ENCODE data around the gene CCDC136.

CCDC136 gene

GRCh38 chr7:128844777-128845311, 53.1 kb downstream of the CCDC136 start:
- DNase-seq (ENCODE audit: low spot score), result no peak

- DNase-seq (ENCODE audit: low spot score), result no peak
Measured at GRCh38 chr7:128845475-128845874, 53.7 kb downstream of the CCDC136 start.

- DNase-seq (ENCODE audit: low spot score), result no peak
Measured at GRCh38 chr7:128845987-128846386, 54.2 kb downstream of the CCDC136 start.

- no peak for DNase-seq (ENCODE audit: low spot score)
Measured at GRCh38 chr7:128846781-128847444, 55.1 kb downstream of the CCDC136 start.

GRCh38 chr7:128847721-128848211, 56.0 kb downstream of the CCDC136 start:
- DNase-seq (ENCODE audit: low spot score), result no peak

- DNase-seq (ENCODE audit: low spot score), result no peak
Measured at GRCh38 chr7:128848289-128849155, 56.8 kb downstream of the CCDC136 start.

- DNase-seq (ENCODE audit: low spot score), result no peak
Measured at GRCh38 chr7:128849156-128849515, 57.4 kb downstream of the CCDC136 start.

GRCh38 chr7:128849804-128850490, 58.2 kb downstream of the CCDC136 start:
- DNase-seq (ENCODE audit: low spot score), result no peak

GRCh38 chr7:128852537-128853254, 60.9 kb downstream of the CCDC136 start:
- no peak for DNase-seq (ENCODE audit: low spot score)

- DNase-seq (ENCODE audit: low spot score), result no peak
Measured at GRCh38 chr7:128853799-128854198, 62.0 kb downstream of the CCDC136 start.

GRCh38 chr7:128854396-128854795, 62.6 kb downstream of the CCDC136 start:
- no peak for DNase-seq (ENCODE audit: low spot score)

GRCh38 chr7:128855559-128855958, 63.8 kb downstream of the CCDC136 start:
- no peak for DNase-seq (ENCODE audit: low spot score)

- no peak for DNase-seq (ENCODE audit: low spot score)
Measured at GRCh38 chr7:128856001-128856718, 64.4 kb downstream of the CCDC136 start.

GRCh38 chr7:128858380-128859231, 66.8 kb downstream of the CCDC136 start:
- DNase-seq (ENCODE audit: low spot score), result no peak

GRCh38 chr7:128859232-128860157, 67.7 kb downstream of the CCDC136 start:
- DNase-seq (ENCODE audit: low spot score), result no peak

- DNase-seq (ENCODE audit: low spot score), result no peak
Measured at GRCh38 chr7:128860158-128861073, 68.6 kb downstream of the CCDC136 start.

- no peak for DNase-seq (ENCODE audit: low spot score)
Measured at GRCh38 chr7:128861957-128862570, 70.3 kb downstream of the CCDC136 start.
